H1 (cell line): ENCODE measurements around the gene ACAP1. TPM values are rescaled to one million over a fixed set of nuclear protein-coding genes. Genes with fewer than 3 reads are reported as not detected.

Source experiments
- CTCF ChIA-PET: fragments of 300-600 bp; sonication (Branson Sonifier 250); formaldehyde crosslinking; loops from one replicate; lab custom pipeline; 2021; ENCODE audit not compliant: partially characterized antibody; lab: Charles Lee
- POLR2A ChIA-PET: fragments of 300-600 bp; sonication (Branson Sonifier 250); formaldehyde crosslinking; loops from one replicate; lab custom pipeline; 2021; ENCODE audit warnings: inconsistent platforms; ENCODE audit not compliant: partially characterized antibody; lab: Charles Lee
- DNase-seq, 2 experiments: peaks; one replicate each; pipeline versions ENCODE4 v3.0.0 to v3.0.0-alpha.2; 2010 to 2022; ENCODE audit warnings: low spot score in 2 of 2, low read depth in 1 of 2, mixed read lengths in 1 of 2
- FAIRE-seq: peaks from 2 replicates; lab custom pipeline; 2011; peaks lifted over from hg19 to GRCh38; lab: Jason Lieb, UNC
- H2AFZ ChIP-seq: 2 replicates; pipeline ENCODE4 v1.8.1; 2012; ENCODE audit warnings: low read length, inconsistent platforms
- H2AK5ac ChIP-seq: 2 replicates; pipeline ENCODE4 v1.6.1; 2013; ENCODE audit warnings: low read depth, low read length
- H2BK120ac ChIP-seq: replicated peaks from 2 replicates; pipeline ENCODE3; 2013; ENCODE audit warnings: low read depth, low read length, inconsistent platforms
- H2BK12ac ChIP-seq: 2 replicates; pipeline ENCODE4 v1.6.1; 2013; ENCODE audit warnings: low read depth, low read length
- H2BK15ac ChIP-seq: 2 replicates; pipeline ENCODE4 v1.6.1; 2013; ENCODE audit warnings: low read length
- H2BK20ac ChIP-seq: 2 replicates; pipeline ENCODE4 v1.6.1; 2013; ENCODE audit warnings: low read length
- H2BK5ac ChIP-seq: 2 replicates; pipeline ENCODE4 v1.6.1; 2013; ENCODE audit warnings: low read depth, low read length
- H3K14ac ChIP-seq: 2 replicates; pipeline ENCODE4 v1.6.1; 2013; ENCODE audit warnings: inconsistent platforms; ENCODE audit not compliant: insufficient read length
- H3K18ac ChIP-seq: 2 replicates; pipeline ENCODE4 v1.6.1; 2013; ENCODE audit warnings: low read length; ENCODE audit errors: extremely low read depth
- H3K23ac ChIP-seq: 2 replicates; pipeline ENCODE4 v1.6.1; 2013; ENCODE audit warnings: inconsistent platforms; ENCODE audit not compliant: insufficient read length
- H3K23me2 ChIP-seq: 2 replicates; pipeline ENCODE4 v1.6.1; 2013; ENCODE audit warnings: low read depth, low read length
- H3K27ac ChIP-seq: 2 replicates; pipeline ENCODE4 v1.6.1; 2011; ENCODE audit warnings: low read depth, low read length, inconsistent platforms
- H3K27me3 ChIP-seq, 4 experiments: replicated peaks in 1 of 4; 1 replicate in 1 of 4; 2 replicates in 3 of 4; pipeline versions ENCODE4 v1.6.1 to v1.8.1; 2011 to 2013; ENCODE audit warnings: low read length in 3 of 4, mild to moderate bottlenecking in 3 of 4, inconsistent platforms in 2 of 4, mixed read lengths in 2 of 4, moderate library complexity in 1 of 4; ENCODE audit not compliant: control insufficient read depth in 3 of 4, insufficient read depth in 3 of 4; ENCODE audit errors: extremely low read depth in 1 of 4
- H3K36me3 ChIP-seq, 4 experiments: 2 replicates each; pipeline versions ENCODE4 v1.6.1 to v1.8.1; 2011 to 2013; ENCODE audit warnings: mild to moderate bottlenecking in 4 of 4, low read length in 3 of 4, moderate library complexity in 2 of 4, control low read depth in 1 of 4, inconsistent platforms in 1 of 4; ENCODE audit not compliant: insufficient read depth in 4 of 4, control insufficient read depth in 2 of 4
- H3K4ac ChIP-seq: replicated peaks from 2 replicates; pipeline ENCODE3; 2013; ENCODE audit warnings: low read length, low read depth, mixed read lengths, inconsistent platforms; ENCODE audit not compliant: insufficient read length
- H3K4me1 ChIP-seq, 4 experiments: replicated peaks in 1 of 4; 1 replicate in 1 of 4; 2 replicates in 3 of 4; pipeline versions ENCODE4 v1.6.1 to v1.8.1; 2011 to 2013; ENCODE audit warnings: low read length in 3 of 4, inconsistent platforms in 2 of 4, mixed read lengths in 1 of 4; ENCODE audit not compliant: insufficient read depth in 4 of 4, control insufficient read depth in 3 of 4
- H3K4me2 ChIP-seq, 2 experiments: 2 replicates each; pipeline versions ENCODE4 v1.6.1 to v1.8.1; 2011 to 2013; ENCODE audit warnings: low read depth in 2 of 2, low read length in 2 of 2, control low read depth in 1 of 2, inconsistent platforms in 1 of 2, mild to moderate bottlenecking in 1 of 2; ENCODE audit not compliant: insufficient read depth in 1 of 2
- H3K4me3 ChIP-seq, 4 experiments: fragments of 200-600, 300-600 bp in 1 of 4; sonication (generic), shearing (Covaris generic), sonication (Bioruptor Twin) in 1 of 4; 2 replicates each; pipeline versions ENCODE4 v1.5.1 to v1.8.1; 2011 to 2016; ENCODE audit warnings: low read length in 4 of 4, low read depth in 3 of 4, control low read depth in 2 of 4, inconsistent platforms in 2 of 4, mild to moderate bottlenecking in 2 of 4, mixed read lengths in 1 of 4, moderate library complexity in 1 of 4; ENCODE audit not compliant: insufficient read depth in 2 of 4; ENCODE audit errors: extremely low read depth in 1 of 4
- H3K56ac ChIP-seq: replicated peaks from 2 replicates; pipeline ENCODE3; 2013; ENCODE audit warnings: low read depth, mild to moderate bottlenecking, mixed read lengths, low read length, inconsistent platforms; ENCODE audit not compliant: insufficient read length
- H3K79me1 ChIP-seq: 2 replicates; pipeline ENCODE4 v1.6.1; 2013; ENCODE audit warnings: low read depth, low read length, control low read depth
- H3K79me2 ChIP-seq, 2 experiments: 2 replicates each; pipeline versions ENCODE4 v1.6.1 to v1.8.1; 2012 to 2013; ENCODE audit warnings: low read length in 2 of 2, mild to moderate bottlenecking in 2 of 2, inconsistent platforms in 1 of 2; ENCODE audit not compliant: insufficient read depth in 2 of 2, control insufficient read depth in 1 of 2
- H3K9ac ChIP-seq, 4 experiments: replicated peaks in 1 of 4; 1 replicate in 1 of 4; 2 replicates in 3 of 4; pipeline versions ENCODE4 v1.6.1 to v1.8.1; 2011 to 2013; ENCODE audit warnings: low read depth in 3 of 4, low read length in 3 of 4, control low read depth in 2 of 4, mild to moderate bottlenecking in 2 of 4, moderate library complexity in 2 of 4, inconsistent platforms in 1 of 4; ENCODE audit errors: extremely low read depth in 1 of 4
- H3K9me3 ChIP-seq, 2 experiments: 2 replicates each; pipeline versions ENCODE4 v1.6.1 to v1.8.1; 2012 to 2013; ENCODE audit warnings: mild to moderate bottlenecking in 2 of 2, moderate library complexity in 2 of 2, control low read depth in 1 of 2, inconsistent platforms in 1 of 2, low read depth in 1 of 2, low read length in 1 of 2, mixed read lengths in 1 of 2; ENCODE audit not compliant: insufficient read depth in 2 of 2
- H4K20me1 ChIP-seq, 2 experiments: replicated peaks in 1 of 2; 2 replicates each; pipeline versions ENCODE3 to v1.8.1; 2011 to 2013; ENCODE audit warnings: inconsistent platforms in 2 of 2, low read length in 2 of 2, mild to moderate bottlenecking in 1 of 2; ENCODE audit not compliant: insufficient read depth in 2 of 2, control insufficient read depth in 1 of 2
- H4K5ac ChIP-seq: 2 replicates; pipeline ENCODE4 v1.6.1; 2013; ENCODE audit warnings: low read length, low read depth, mixed read lengths, inconsistent platforms; ENCODE audit not compliant: insufficient read length
- H4K8ac ChIP-seq: 2 replicates; pipeline ENCODE4 v1.8.0; 2013; ENCODE audit warnings: mild to moderate bottlenecking, moderate library complexity, low read length, inconsistent platforms; ENCODE audit not compliant: insufficient read depth; ENCODE audit errors: extremely low read depth
- H4K91ac ChIP-seq: replicated peaks from 2 replicates; pipeline ENCODE3; 2013; ENCODE audit warnings: low read length, mixed read lengths, inconsistent platforms; ENCODE audit not compliant: insufficient read length
- CTBP2 ChIP-seq: IDR thresholded peaks from 2 replicates; pipeline ENCODE4 v1.7.0; 2011; ENCODE audit warnings: borderline replicate concordance, mild to moderate bottlenecking, moderate library complexity, mixed read lengths, low read length; ENCODE audit not compliant: insufficient read depth, insufficient read length
- TEAD4 ChIP-seq: IDR thresholded peaks from 2 replicates; pipeline ENCODE4 v1.6.1; 2012; ENCODE audit warnings: low read depth, low read length, inconsistent platforms, mixed read lengths
- ZNF274 ChIP-seq: IDR thresholded peaks from 2 replicates; pipeline ENCODE4 v1.7.0; 2012; ENCODE audit warnings: low read length, borderline replicate concordance; ENCODE audit errors: extremely low read depth
- WGBS, 2 experiments: shearing (Covaris generic) in 1 of 2; methylation state at CpG; one replicate each; pipeline versions ENCODE4 v1.1.6 to v1.1.7; 2013 to 2015; ENCODE audit warnings: low lambda C conversion rate in 2 of 2, mixed read lengths in 2 of 2, inconsistent platforms in 1 of 2, low coverage in 1 of 2, missing lambda C conversion rate in 1 of 2; ENCODE audit not compliant: insufficient replicate concordance in 2 of 2, insufficient coverage in 1 of 2, insufficient read length in 1 of 2; ENCODE audit errors: extremely low coverage in 1 of 2, missing lambda C conversion rate in 1 of 2; 5-methylcytosine and 5-hydroxymethylcytosine counted together
- polyA plus RNA-seq, 7 experiments: library from polyadenylated mRNA; depleted of rRNA in 3 of 7; stranded (reverse) in 5 of 7; unstranded in 2 of 7; fragments of >200 nt in 5 of 7; fragments of 200-250 nt in 2 of 7; gene quantifications; 1 replicate in 5 of 7; 2 replicates in 1 of 7; 4 replicates in 1 of 7; pipeline versions ENCODE4 v1.2.1 to v1.2.3, GENCODE V29; 2011 to 2013; ENCODE audit warnings: missing spikeins in 2 of 7, mixed read lengths in 2 of 7
- total RNA-seq: library from RNA; stranded (reverse); fragmentation: NEBNext Ultra II Directional; extraction: Animal tissue kit (Norgen Biotek cat#: 25700); gene quantifications from 2 replicates; pipeline ENCODE4 v1.2.1, GENCODE V29; 2021
- TF ChIP-seq, protein P1 (sequence below): IDR thresholded peaks from 2 replicates; pipeline ENCODE4 v1.6.1; 2011; ENCODE audit warnings: low read length, improper control_type of control experiment

Gene ACAP1
- total and polyA plus RNA-seq, 2 of the 8 experiments (the other 6 are each of a cell fraction or from before 2014, with no cell fraction given), result 11.9 to 45.1 TPM

DNA sequence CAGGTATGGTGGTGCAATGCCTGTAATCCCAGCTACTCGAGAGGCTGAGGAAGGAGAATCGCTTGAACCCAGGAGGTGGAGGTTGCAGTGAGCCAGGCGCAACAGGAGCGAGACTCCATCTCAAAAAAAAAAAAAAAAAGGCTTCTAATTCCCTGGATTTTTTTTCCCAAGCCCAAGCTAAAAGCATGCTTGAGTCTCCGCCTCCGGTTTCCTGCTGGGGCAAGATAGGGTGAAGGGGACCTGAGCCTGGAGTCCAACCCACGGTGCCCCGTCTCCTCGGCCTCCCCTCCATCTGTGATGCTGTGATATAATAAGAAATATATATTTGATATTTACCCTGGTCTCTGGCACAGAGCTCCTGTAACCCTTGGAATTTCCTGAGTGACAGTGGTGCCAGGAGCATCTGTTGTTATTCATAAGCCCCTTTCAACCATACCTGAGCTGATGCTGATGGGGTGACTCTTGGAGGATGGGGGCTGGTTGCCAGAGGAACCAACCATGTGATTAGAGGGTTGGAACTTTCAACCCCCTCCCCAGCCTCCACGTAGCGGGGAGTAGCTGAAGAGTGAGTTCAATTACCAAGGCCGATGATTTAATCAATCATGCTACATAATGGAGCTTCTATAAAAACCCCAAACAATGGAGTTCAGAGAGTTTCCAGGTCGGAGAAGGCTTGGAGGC is 31.7 kb downstream of the ACAP1 start:
- H3K56ac ChIP-seq, result no peak overlapping the region
- no peak for TF ChIP-seq ZNF274
- TF ChIP-seq CTBP2, result no peak
- 0 out of 2 replicates have a peak, but pooled peaks have one; percentile 6 for TF ChIP-seq TEAD4
- TF ChIP-seq, protein P1, sequence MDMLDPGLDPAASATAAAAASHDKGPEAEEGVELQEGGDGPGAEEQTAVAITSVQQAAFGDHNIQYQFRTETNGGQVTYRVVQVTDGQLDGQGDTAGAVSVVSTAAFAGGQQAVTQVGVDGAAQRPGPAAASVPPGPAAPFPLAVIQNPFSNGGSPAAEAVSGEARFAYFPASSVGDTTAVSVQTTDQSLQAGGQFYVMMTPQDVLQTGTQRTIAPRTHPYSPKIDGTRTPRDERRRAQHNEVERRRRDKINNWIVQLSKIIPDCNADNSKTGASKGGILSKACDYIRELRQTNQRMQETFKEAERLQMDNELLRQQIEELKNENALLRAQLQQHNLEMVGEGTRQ, result no peak
- H3K9me3 ChIP-seq, result no peaks in the 10 kb centered on the region
- H4K8ac ChIP-seq, result no peak overlapping the region
- no peak overlapping the region for H3K23ac ChIP-seq
- no peak overlapping the region for H3K14ac ChIP-seq
- H2BK20ac ChIP-seq, result no peak overlapping the region
- H3K4me1 ChIP-seq, result peaks cover 0 to 11% (median 4%) of the 10 kb centered on the region in 4 experiments; a peak in 5 of 7 replicates
- 0 out of 2 replicates have a peak overlapping the region, but pooled peaks have one; percentile 31 for H2BK15ac ChIP-seq
- FAIRE-seq (no peak), DNase-seq (no peak)
- no peak overlapping the region for H3K4ac ChIP-seq
- peak overlapping the region; percentile 1; the same call in 1 of the 2 replicates for H2AFZ ChIP-seq
- 68% methylated on average over 11 of the region's 13 CpGs; no CpG with 5 or more reads in 1 of the 2 experiments for WGBS, 2 experiments
- no peaks in the 10 kb centered on the region for H3K36me3 ChIP-seq
- peak overlapping the region in 1 of 4 experiments; percentile 37; a peak in 1 of 8 replicates for H3K4me3 ChIP-seq
- no peak overlapping the region for H3K9ac ChIP-seq
- no peak overlapping the region for H3K27ac ChIP-seq
- no peaks in the 10 kb centered on the region for H4K20me1 ChIP-seq
- no peak overlapping the region for H4K5ac ChIP-seq
- no peaks in the 10 kb centered on the region for H3K23me2 ChIP-seq
- no peak overlapping the region for H2BK5ac ChIP-seq
- no peaks in the 10 kb centered on the region for H3K79me1 ChIP-seq
- H2AK5ac ChIP-seq, result no peak overlapping the region
- H2BK120ac ChIP-seq, result peak overlapping the region; percentile 33
- no peaks in the 10 kb centered on the region for H3K79me2 ChIP-seq
- no peak overlapping the region for H3K18ac ChIP-seq
- peak overlapping the region; percentile 54 for H4K91ac ChIP-seq
- ChIA-PET CTCF (interaction anchor here (0.6 to 2.5 kb wide), 9 partner anchors 12 to 193 kb away, joined by 3 to 16 read pairs (median 3); partner anchors contain the start of gene TMEM95), POLR2A (interaction anchor here (0.6 to 2.7 kb wide), 13 partner anchors 11 to 213 kb away, joined by 3 to 10 read pairs (median 3); partner anchors contain the start of genes POLR2A, TMEM256, TMEM95 and TNK1)
- 0 out of 2 replicates have a peak overlapping the region, but pooled peaks have one; percentile 27 for H2BK12ac ChIP-seq
- no peaks in the 10 kb centered on the region for H3K27me3 ChIP-seq
- H3K4me2 ChIP-seq, result peak overlapping the region; percentile 51 to 52
